ENCODE results near the gene SH2D3C.

The SH2D3C gene

DNA sequence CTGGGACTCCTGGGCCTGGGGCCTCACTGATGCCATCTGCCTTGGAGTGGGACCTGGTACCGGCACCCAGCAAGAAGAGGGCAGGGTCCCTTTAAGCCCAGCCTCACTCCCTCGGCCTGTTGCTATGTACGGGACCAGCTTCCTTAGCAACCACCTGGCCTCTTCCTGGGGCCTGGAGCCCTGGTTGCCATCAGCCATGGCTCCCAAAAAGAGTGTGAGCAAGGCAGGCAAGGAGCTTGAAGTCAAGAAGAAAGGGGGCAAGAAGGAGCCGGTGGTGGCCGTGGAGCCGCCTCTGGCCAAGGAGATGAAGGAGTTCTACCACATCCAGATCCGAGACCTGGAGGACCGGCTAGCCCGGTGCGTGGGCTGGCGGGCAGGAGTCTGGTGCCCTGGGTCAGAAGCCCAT lies 71.6 kb downstream of the SH2D3C start, which contains the start of gene CFAP157:
Gene CFAP157, plus strand, starts transcription at position 153 of the 406 bp plus-strand sequence. Its CDS starts 44 bp downstream, at position 197.
- H3K4me3 ChIP-seq (ENCODE audit: low read depth, low read length, poor library complexity, severe bottlenecking): no peak within 1 kb of the TSS

DNA sequence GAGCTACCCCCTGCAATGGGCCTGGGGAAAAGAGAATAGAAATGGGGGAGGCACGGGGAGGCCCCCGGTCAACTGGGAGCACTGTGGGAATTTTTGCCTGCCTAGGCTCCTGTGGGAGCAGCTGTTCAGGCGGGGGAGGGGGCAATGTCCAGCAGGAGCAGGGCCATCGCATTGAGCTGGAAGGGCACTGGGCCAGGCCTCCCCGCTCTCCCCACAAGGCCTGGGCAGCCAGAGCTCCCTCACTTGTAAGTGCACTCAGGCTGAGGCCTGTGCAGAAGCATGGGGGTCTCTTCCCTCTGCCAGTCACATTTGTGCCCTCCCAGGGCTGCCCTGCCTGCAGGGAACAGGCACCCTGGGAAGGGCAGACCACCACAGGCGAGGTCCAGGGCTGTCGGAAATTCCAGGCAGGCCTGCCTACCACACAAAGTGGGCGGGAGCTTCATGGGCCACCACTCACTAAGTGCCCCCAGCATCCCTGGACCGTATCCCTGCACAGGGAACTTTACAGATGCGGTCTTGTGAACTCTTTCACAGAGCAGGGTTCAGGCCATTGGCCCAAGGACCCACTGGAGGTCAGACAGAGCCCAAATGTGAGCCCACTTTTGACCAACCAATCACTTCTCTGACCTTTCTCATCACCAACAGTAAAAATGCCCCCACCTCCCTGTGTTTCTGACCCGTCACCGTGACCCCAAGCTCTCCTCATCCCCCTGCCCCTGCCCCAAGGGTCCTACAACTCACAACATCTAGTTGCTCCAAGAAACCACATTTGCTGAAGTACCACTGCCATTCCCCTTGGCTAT lies 72.7 kb downstream of the SH2D3C start:
- Histone ChIP-seq H3K4me1 (ENCODE audit: insufficient read depth, low read length, severe bottlenecking) (no peaks in the 10 kb centered on the region), H2AFZ (ENCODE audit: low read length) (no peak overlapping the region), H3K27ac (ENCODE audit: low read depth, low read length, poor library complexity, severe bottlenecking) (no peak overlapping the region), H3K79me2 (ENCODE audit: insufficient read depth, low read length) (no peaks in the 10 kb centered on the region), H3K4me3 (ENCODE audit: low read depth, low read length, poor library complexity, severe bottlenecking) (no peak overlapping the region), H3K9me2 (ENCODE audit: low read depth, low read length) (no peaks in the 10 kb centered on the region), H3K27me3 (ENCODE audit: insufficient read depth, low read length) (0 out of 2 replicates have a peak, but pooled peaks cover 4% of the 10 kb centered on the region), H3K9me3 (ENCODE audit: low read length) (no peaks in the 10 kb centered on the region), H3K9ac (ENCODE audit: low read length) (no peak overlapping the region), H3K36me3 (ENCODE audit: insufficient read depth, low read length) (no peaks in the 10 kb centered on the region), H3F3A (ENCODE audit: insufficient read depth, low read length) (no peaks in the 10 kb centered on the region; the same call in 1 of the 2 replicates), H3K4me2 (ENCODE audit: low read length) (no peak overlapping the region), H4K20me1 (ENCODE audit: insufficient read depth, low read length) (no peaks in the 10 kb centered on the region)
- TF ChIP-seq EZH2 (IDR thresholded peaks at IDR 0.05; ENCODE audit: borderline replicate concordance, low read length): no peak
- TF ChIP-seq, protein P1, sequence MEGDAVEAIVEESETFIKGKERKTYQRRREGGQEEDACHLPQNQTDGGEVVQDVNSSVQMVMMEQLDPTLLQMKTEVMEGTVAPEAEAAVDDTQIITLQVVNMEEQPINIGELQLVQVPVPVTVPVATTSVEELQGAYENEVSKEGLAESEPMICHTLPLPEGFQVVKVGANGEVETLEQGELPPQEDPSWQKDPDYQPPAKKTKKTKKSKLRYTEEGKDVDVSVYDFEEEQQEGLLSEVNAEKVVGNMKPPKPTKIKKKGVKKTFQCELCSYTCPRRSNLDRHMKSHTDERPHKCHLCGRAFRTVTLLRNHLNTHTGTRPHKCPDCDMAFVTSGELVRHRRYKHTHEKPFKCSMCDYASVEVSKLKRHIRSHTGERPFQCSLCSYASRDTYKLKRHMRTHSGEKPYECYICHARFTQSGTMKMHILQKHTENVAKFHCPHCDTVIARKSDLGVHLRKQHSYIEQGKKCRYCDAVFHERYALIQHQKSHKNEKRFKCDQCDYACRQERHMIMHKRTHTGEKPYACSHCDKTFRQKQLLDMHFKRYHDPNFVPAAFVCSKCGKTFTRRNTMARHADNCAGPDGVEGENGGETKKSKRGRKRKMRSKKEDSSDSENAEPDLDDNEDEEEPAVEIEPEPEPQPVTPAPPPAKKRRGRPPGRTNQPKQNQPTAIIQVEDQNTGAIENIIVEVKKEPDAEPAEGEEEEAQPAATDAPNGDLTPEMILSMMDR (IDR thresholded peaks at IDR 0.05; ENCODE audit: low read length): no peak

More for the DNA sequence above, 71.6 kb downstream of the SH2D3C start, which contains the start of gene CFAP157:
- H2AFZ ChIP-seq (ENCODE audit: low read length): no peak within 1 kb of the TSS
- no peaks in the 10 kb centered on the region for H3K36me3 ChIP-seq (ENCODE audit: insufficient read depth, low read length)
- H3K4me1 ChIP-seq (ENCODE audit: insufficient read depth, low read length, severe bottlenecking): no peaks in the 10 kb centered on the region
- 0 out of 2 replicates have a peak, but pooled peaks cover 4% of the 10 kb centered on the region for H3K27me3 ChIP-seq (ENCODE audit: insufficient read depth, low read length)
- H3K9me3 ChIP-seq (ENCODE audit: low read length): no peaks in the 10 kb centered on the region
- H4K20me1 ChIP-seq (ENCODE audit: insufficient read depth, low read length): no peaks in the 10 kb centered on the region
- no peak within 1 kb of the TSS for H3K4me2 ChIP-seq (ENCODE audit: low read length)
- no peaks in the 10 kb centered on the region for H3F3A ChIP-seq (ENCODE audit: insufficient read depth, low read length)
- no peak within 1 kb of the TSS for H3K27ac ChIP-seq (ENCODE audit: low read depth, low read length, poor library complexity, severe bottlenecking)
- H3K9me2 ChIP-seq (ENCODE audit: low read depth, low read length): no peaks in the 10 kb centered on the region
- no peak within 1 kb of the TSS for H3K9ac ChIP-seq (ENCODE audit: low read length)
- TF ChIP-seq, protein P1 (IDR thresholded peaks at IDR 0.05; ENCODE audit: low read length): no peak
- no peak for TF ChIP-seq EZH2 (IDR thresholded peaks at IDR 0.05; ENCODE audit: borderline replicate concordance, low read length)
- H3K79me2 ChIP-seq (ENCODE audit: insufficient read depth, low read length): no peaks in the 10 kb centered on the region

DNA sequence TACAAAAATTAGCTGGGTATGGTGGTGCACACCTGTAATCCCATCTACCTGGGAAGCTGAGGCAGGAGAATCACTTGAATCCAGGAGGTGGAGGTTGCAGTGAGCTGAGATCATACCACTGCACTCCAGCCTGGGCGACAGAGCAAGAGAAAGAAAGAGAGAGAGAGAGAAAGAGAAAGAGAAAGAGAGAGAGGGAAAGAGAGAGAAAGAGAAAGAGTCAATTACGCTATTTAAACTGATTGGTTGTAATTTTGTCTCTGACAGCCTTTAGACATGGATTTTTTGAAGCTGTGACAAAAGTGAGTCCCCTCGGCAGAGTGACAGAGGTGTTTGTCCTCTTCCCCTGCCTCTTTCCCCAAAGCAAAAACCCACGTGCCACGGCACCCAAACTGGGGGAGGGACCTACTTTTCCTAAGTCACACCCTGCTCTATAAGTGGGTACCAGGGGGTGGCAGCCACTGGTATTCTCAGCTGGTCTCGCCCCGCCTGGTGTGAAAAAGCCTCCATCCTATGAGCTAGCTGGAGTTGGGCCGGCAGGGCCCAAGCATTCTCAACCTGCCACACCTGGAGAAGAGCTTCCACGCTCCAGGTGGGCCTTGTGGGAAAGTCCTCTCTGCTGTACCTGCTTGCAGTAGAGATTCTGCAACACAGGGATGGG lies 75.0 kb downstream of the SH2D3C start:
- Histone ChIP-seq H3K4me1 (ENCODE audit: insufficient read depth, low read length, severe bottlenecking) (peaks cover 10% of the 10 kb centered on the region), H3F3A (ENCODE audit: insufficient read depth, low read length) (no peaks in the 10 kb centered on the region; the same call in 1 of the 2 replicates), H3K9me3 (ENCODE audit: low read length) (no peaks in the 10 kb centered on the region), H4K20me1 (ENCODE audit: insufficient read depth, low read length) (no peaks in the 10 kb centered on the region), H3K4me2 (ENCODE audit: low read length) (no peak overlapping the region), H3K9me2 (ENCODE audit: low read depth, low read length) (no peaks in the 10 kb centered on the region), H3K36me3 (ENCODE audit: insufficient read depth, low read length) (no peaks in the 10 kb centered on the region), H3K4me3 (ENCODE audit: low read depth, low read length, poor library complexity, severe bottlenecking) (no peak overlapping the region), H3K27ac (ENCODE audit: low read depth, low read length, poor library complexity, severe bottlenecking) (no peak overlapping the region), H2AFZ (ENCODE audit: low read length) (no peak overlapping the region), H3K9ac (ENCODE audit: low read length) (no peak overlapping the region), H3K27me3 (ENCODE audit: insufficient read depth, low read length) (0 out of 2 replicates have a peak, but pooled peaks cover 4% of the 10 kb centered on the region), H3K79me2 (ENCODE audit: insufficient read depth, low read length) (no peaks in the 10 kb centered on the region)
- TF ChIP-seq, protein P1 (IDR thresholded peaks at IDR 0.05; ENCODE audit: low read length): no peak
- TF ChIP-seq EZH2 (IDR thresholded peaks at IDR 0.05; ENCODE audit: borderline replicate concordance, low read length): no peak

All from OCI-LY1 (cell line).